ENCODE data around the gene CEP112.

DNA sequence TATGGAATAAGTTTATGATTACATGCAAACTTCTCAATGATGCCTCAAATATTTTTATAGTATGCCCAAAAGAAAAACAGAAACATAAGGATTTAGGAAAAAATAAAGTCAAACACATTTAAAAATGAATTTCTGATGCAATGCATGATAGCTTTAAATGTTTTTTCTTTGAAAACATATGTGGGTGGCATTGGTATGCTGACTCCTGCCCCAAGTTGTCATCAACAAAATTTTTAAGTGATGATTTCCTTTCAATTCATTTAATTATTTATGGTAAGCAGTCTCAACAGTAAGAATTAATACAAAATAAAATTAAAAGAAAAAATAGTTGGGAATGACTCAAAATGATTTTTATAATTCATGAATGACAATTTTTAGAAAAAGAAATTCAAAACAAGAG lies 104.9 kb downstream of the CEP112 start:
- TF ChIP-seq YY1 (IDR thresholded peaks at IDR 0.05; ENCODE audit: low read depth, low read length) = no peak
- TF ChIP-seq, protein P1, sequence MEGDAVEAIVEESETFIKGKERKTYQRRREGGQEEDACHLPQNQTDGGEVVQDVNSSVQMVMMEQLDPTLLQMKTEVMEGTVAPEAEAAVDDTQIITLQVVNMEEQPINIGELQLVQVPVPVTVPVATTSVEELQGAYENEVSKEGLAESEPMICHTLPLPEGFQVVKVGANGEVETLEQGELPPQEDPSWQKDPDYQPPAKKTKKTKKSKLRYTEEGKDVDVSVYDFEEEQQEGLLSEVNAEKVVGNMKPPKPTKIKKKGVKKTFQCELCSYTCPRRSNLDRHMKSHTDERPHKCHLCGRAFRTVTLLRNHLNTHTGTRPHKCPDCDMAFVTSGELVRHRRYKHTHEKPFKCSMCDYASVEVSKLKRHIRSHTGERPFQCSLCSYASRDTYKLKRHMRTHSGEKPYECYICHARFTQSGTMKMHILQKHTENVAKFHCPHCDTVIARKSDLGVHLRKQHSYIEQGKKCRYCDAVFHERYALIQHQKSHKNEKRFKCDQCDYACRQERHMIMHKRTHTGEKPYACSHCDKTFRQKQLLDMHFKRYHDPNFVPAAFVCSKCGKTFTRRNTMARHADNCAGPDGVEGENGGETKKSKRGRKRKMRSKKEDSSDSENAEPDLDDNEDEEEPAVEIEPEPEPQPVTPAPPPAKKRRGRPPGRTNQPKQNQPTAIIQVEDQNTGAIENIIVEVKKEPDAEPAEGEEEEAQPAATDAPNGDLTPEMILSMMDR (IDR thresholded peaks at IDR 0.05; ENCODE audit: control extremely low read depth in 1 of 3, insufficient read depth in 1 of 3, low read depth in 1 of 3, low read length in 3 of 3) = no peak
- no peak for TF ChIP-seq CHD2 (IDR thresholded peaks at IDR 0.05; ENCODE audit: low read length)
- TF ChIP-seq, protein P2, sequence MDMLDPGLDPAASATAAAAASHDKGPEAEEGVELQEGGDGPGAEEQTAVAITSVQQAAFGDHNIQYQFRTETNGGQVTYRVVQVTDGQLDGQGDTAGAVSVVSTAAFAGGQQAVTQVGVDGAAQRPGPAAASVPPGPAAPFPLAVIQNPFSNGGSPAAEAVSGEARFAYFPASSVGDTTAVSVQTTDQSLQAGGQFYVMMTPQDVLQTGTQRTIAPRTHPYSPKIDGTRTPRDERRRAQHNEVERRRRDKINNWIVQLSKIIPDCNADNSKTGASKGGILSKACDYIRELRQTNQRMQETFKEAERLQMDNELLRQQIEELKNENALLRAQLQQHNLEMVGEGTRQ (IDR thresholded peaks at IDR 0.05; ENCODE audit: low read length) = no peak
- TF ChIP-seq, protein P3, sequence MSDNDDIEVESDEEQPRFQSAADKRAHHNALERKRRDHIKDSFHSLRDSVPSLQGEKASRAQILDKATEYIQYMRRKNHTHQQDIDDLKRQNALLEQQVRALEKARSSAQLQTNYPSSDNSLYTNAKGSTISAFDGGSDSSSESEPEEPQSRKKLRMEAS (IDR thresholded peaks at IDR 0.05) = no peak
- TF ChIP-seq CEBPB (IDR thresholded peaks at IDR 0.05; ENCODE audit: low read depth, low read length) = no peak
- no peak for TF ChIP-seq JUN (IDR thresholded peaks at IDR 0.05; ENCODE audit: low read depth, low read length)

Data from H1 (cell line).